Measurements from ENCODE around the gene ZBTB8B. TPM values are rescaled to one million over a fixed set of nuclear protein-coding genes. Genes with fewer than 3 reads are reported as not detected.
"Not testable (repeated sequence)": the region's sequence is repeated elsewhere in the genome, so short reads cannot be mapped to it uniquely, and the experiment has no call there.

ZBTB8B gene
- total RNA-seq, result 0.03 and 0.16 TPM in 2 replicates
- polyA plus RNA-seq (2012), result 0.09 TPM

GRCh38 chr1:32464716-32465577 lies at the start of gene ZBTB8B:
Gene ZBTB8B, plus strand, starts transcription at chr1:32465072. Its CDS starts 5,553 bp downstream, at chr1:32470625.
- peak; percentile 80 for DNase-seq (ENCODE audit: low read depth)

- DNase-seq (ENCODE audit: low read depth), result no peak
These were observed 43.1 kb upstream of the ZBTB8B start for GRCh38 chr1:32421775-32422174.

GRCh38 chr1:32426489-32427255 lies 38.2 kb upstream of the ZBTB8B start:
- DNase-seq (ENCODE audit: low read depth), result no peak

GRCh38 chr1:32427264-32427963 lies 37.5 kb upstream of the ZBTB8B start:
- no peak for DNase-seq (ENCODE audit: low read depth)

- no peak for DNase-seq (ENCODE audit: low read depth)
These were observed 33.0 kb upstream of the ZBTB8B start for GRCh38 chr1:32431736-32432400.

GRCh38 chr1:32438136-32438535 lies 26.7 kb upstream of the ZBTB8B start:
- DNase-seq (ENCODE audit: low read depth), result no peak

GRCh38 chr1:32438777-32439176 lies 26.1 kb upstream of the ZBTB8B start:
- not testable (repeated sequence) for DNase-seq (ENCODE audit: low read depth)

GRCh38 chr1:32441467-32441866 lies 23.4 kb upstream of the ZBTB8B start:
- DNase-seq (ENCODE audit: low read depth), result not testable (repeated sequence)

GRCh38 chr1:32447469-32448185 lies 17.2 kb upstream of the ZBTB8B start:
- DNase-seq (ENCODE audit: low read depth), result peak; percentile 55

GRCh38 chr1:32448186-32448772 lies 16.6 kb upstream of the ZBTB8B start:
- DNase-seq (ENCODE audit: low read depth), result peak; percentile 78

- DNase-seq (ENCODE audit: low read depth), result no peak
These were observed 16.0 kb upstream of the ZBTB8B start for GRCh38 chr1:32448773-32449456.

GRCh38 chr1:32449457-32449831 lies 15.4 kb upstream of the ZBTB8B start:
- DNase-seq (ENCODE audit: low read depth), result not testable (repeated sequence)

GRCh38 chr1:32454726-32455125 lies 10.1 kb upstream of the ZBTB8B start:
- DNase-seq (ENCODE audit: low read depth), result peak; percentile 12

GRCh38 chr1:32455958-32456357 lies 8.9 kb upstream of the ZBTB8B start:
- no peak for DNase-seq (ENCODE audit: low read depth)

GRCh38 chr1:32458798-32459197 lies 6.1 kb upstream of the ZBTB8B start:
- not testable (repeated sequence) for DNase-seq (ENCODE audit: low read depth)

GRCh38 chr1:32462977-32463376 lies 1.9 kb upstream of the ZBTB8B start:
- DNase-seq (ENCODE audit: low read depth), result not testable (repeated sequence)

- DNase-seq (ENCODE audit: low read depth), result peak; percentile 6
These were observed 619 bp upstream of the ZBTB8B start for GRCh38 chr1:32464191-32464715.

GRCh38 chr1:32465578-32465933 lies 684 bp downstream of the ZBTB8B start:
- no peak for DNase-seq (ENCODE audit: low read depth)

GRCh38 chr1:32466761-32467160 lies 1.9 kb downstream of the ZBTB8B start:
- no peak for DNase-seq (ENCODE audit: low read depth)
